HEK293 (cell line): Measurements from ENCODE around the gene NFIB.
A peak's percentile ranks its signal among the peaks of the same experiment; 100 is the strongest.

ENCODE experiments used
- BCL11A ChIP-seq: fragments of 450-650 bp; formaldehyde crosslinking; IDR thresholded peaks from 2 replicates; pipeline ENCODE4 v1.5.1; 2016; ENCODE audit warnings: low read depth, missing biosample characterization, missing genetic modification characterization
- FEZF1 ChIP-seq: fragments of 450-650 bp; formaldehyde crosslinking; IDR thresholded peaks from 2 replicates; pipeline ENCODE4 v1.5.1; 2016; ENCODE audit warnings: missing biosample characterization, missing genetic modification characterization
- GLI2 ChIP-seq: fragments of 450-650 bp; formaldehyde crosslinking; IDR thresholded peaks from 2 replicates; pipeline ENCODE4; 2017; ENCODE audit warnings: missing biosample characterization, missing genetic modification characterization, low read depth, borderline replicate concordance
- KLF1 ChIP-seq: fragments of 450-650 bp; formaldehyde crosslinking; IDR thresholded peaks from 2 replicates; pipeline ENCODE4 v1.5.1; 2016; ENCODE audit warnings: missing biosample characterization, missing genetic modification characterization
- KLF16 ChIP-seq: fragments of 450-650 bp; formaldehyde crosslinking; IDR thresholded peaks from 2 replicates; pipeline ENCODE4 v1.5.1; 2017; ENCODE audit warnings: missing biosample characterization, missing genetic modification characterization
- KLF9 ChIP-seq: fragments of 450-650 bp; formaldehyde crosslinking; IDR thresholded peaks from 2 replicates; pipeline ENCODE4 v1.5.1; 2016; ENCODE audit warnings: missing biosample characterization, missing genetic modification characterization, low read depth
- MEIS1 ChIP-seq: sonication (generic); formaldehyde crosslinking; IDR thresholded peaks from 2 replicates; pipeline ENCODE4 v1.8.1; 2022; ENCODE audit warnings: missing genetic modification reagents, mild to moderate bottlenecking, borderline replicate concordance
- PATZ1 ChIP-seq: fragments of 450-650 bp; formaldehyde crosslinking; IDR thresholded peaks from 2 replicates; pipeline ENCODE4 v1.5.1; 2016; ENCODE audit warnings: missing biosample characterization, missing genetic modification characterization
- PBX3 ChIP-seq: sonication (generic); formaldehyde crosslinking; IDR thresholded peaks from 2 replicates; pipeline ENCODE4 v1.8.1; 2022; ENCODE audit warnings: mild to moderate bottlenecking, moderate library complexity, missing genetic modification reagents
- PRDM6 ChIP-seq: fragments of 450-650 bp; formaldehyde crosslinking; IDR thresholded peaks from 2 replicates; pipeline ENCODE4 v1.5.1; 2017; ENCODE audit warnings: missing biosample characterization, missing genetic modification characterization
- TSHZ1 ChIP-seq: fragments of 450-650 bp; formaldehyde crosslinking; IDR thresholded peaks from 2 replicates; pipeline ENCODE4 v1.5.1; 2016; ENCODE audit warnings: missing biosample characterization, missing genetic modification characterization, borderline replicate concordance
- WT1 ChIP-seq: fragments of 450-650 bp; formaldehyde crosslinking; IDR thresholded peaks from 2 replicates; pipeline ENCODE4 v1.5.1; 2016; ENCODE audit warnings: missing biosample characterization, missing genetic modification characterization
- ZBTB20 ChIP-seq: fragments of 450-650 bp; formaldehyde crosslinking; IDR thresholded peaks from 2 replicates; pipeline ENCODE4 v1.5.1; 2016; ENCODE audit warnings: missing biosample characterization, missing genetic modification characterization
- ZFHX2 ChIP-seq: fragments of 450-650 bp; formaldehyde crosslinking; conservative IDR thresholded peaks from 2 replicates; pipeline ENCODE4 v1.5.1; 2016; ENCODE audit warnings: missing biosample characterization, missing genetic modification characterization
- ZNF148 ChIP-seq: fragments of 450-650 bp; formaldehyde crosslinking; IDR thresholded peaks from 2 replicates; pipeline ENCODE4 v1.5.0; 2017; ENCODE audit warnings: missing biosample characterization, missing genetic modification characterization, borderline replicate concordance
- ZNF169 ChIP-seq: fragments of 450-650 bp; formaldehyde crosslinking; IDR thresholded peaks from 2 replicates; pipeline ENCODE4 v1.5.1; 2016; ENCODE audit warnings: missing biosample characterization, missing genetic modification characterization
- ZNF175 ChIP-seq: fragments of 450-650 bp; formaldehyde crosslinking; IDR thresholded peaks from 2 replicates; pipeline ENCODE4 v1.5.1; 2016; ENCODE audit warnings: missing biosample characterization, missing genetic modification characterization
- ZNF221 ChIP-seq: fragments of 450-650 bp; formaldehyde crosslinking; IDR thresholded peaks from 2 replicates; pipeline ENCODE4 v1.5.1; 2017; ENCODE audit warnings: missing biosample characterization, missing genetic modification characterization, borderline replicate concordance
- ZNF23 ChIP-seq: fragments of 450-650 bp; formaldehyde crosslinking; IDR thresholded peaks from 2 replicates; pipeline ENCODE4 v1.5.1; 2016; ENCODE audit warnings: missing biosample characterization, missing genetic modification characterization, borderline replicate concordance
- ZNF239 ChIP-seq: fragments of 450-650 bp; formaldehyde crosslinking; IDR thresholded peaks from 2 replicates; pipeline ENCODE4 v1.5.1; 2016; ENCODE audit warnings: missing biosample characterization, missing genetic modification characterization
- ZNF24 ChIP-seq: fragments of 450-650 bp; formaldehyde crosslinking; IDR thresholded peaks from 2 replicates; pipeline ENCODE4 v1.5.1; 2016; ENCODE audit warnings: missing biosample characterization, missing genetic modification characterization
- ZNF501 ChIP-seq: fragments of 450-650 bp; formaldehyde crosslinking; IDR thresholded peaks from 2 replicates; pipeline ENCODE4 v1.5.1; 2016; ENCODE audit warnings: missing biosample characterization, missing genetic modification characterization
- ZNF596 ChIP-seq: fragments of 450-650 bp; IDR thresholded peaks from 2 replicates; pipeline ENCODE4 v1.5.0; 2018; ENCODE audit warnings: missing biosample characterization, mild to moderate bottlenecking, missing genetic modification characterization, moderate library complexity
- ZSCAN16 ChIP-seq: fragments of 450-650 bp; formaldehyde crosslinking; IDR thresholded peaks from 2 replicates; pipeline ENCODE4 v1.5.1; 2016; ENCODE audit warnings: missing biosample characterization, missing genetic modification characterization
- ZSCAN23 ChIP-seq: fragments of 450-650 bp; formaldehyde crosslinking; IDR thresholded peaks from 2 replicates; pipeline ENCODE4 v1.5.1; 2016; ENCODE audit warnings: missing biosample characterization, missing genetic modification characterization
- ZSCAN4 ChIP-seq: fragments of 450-650 bp; formaldehyde crosslinking; IDR thresholded peaks from 2 replicates; pipeline ENCODE4 v1.5.1; 2017; ENCODE audit warnings: missing biosample characterization, missing genetic modification characterization
- TF ChIP-seq, protein P1 (sequence below): fragments of 450-650 bp; IDR thresholded peaks from 2 replicates; pipeline ENCODE4 v1.5.1; 2018; ENCODE audit warnings: missing biosample characterization, missing genetic modification characterization

NFIB gene

DNA sequence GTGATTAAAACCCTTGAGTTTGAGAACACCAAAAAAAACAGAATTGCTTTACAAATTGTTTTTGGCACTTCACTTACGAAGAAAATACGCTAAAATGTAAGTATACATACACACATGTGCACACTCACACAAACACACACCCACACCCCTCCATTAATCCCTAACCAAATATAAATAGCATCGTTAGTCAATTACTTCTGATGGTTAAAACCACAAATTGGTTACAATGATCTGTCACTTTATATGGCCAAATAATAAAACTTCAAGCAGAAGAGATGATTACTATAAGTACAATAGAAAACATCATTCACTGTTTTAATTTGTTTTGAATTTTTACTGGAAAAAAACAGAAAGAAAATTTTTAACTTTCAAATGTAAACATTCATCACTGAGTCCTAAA, 103.5 kb downstream of the NFIB start (continued):
- TF ChIP-seq KLF16 (tag by site-specific recombination), result no peak
- no peak for TF ChIP-seq BCL11A (tag by site-specific recombination)
- peak; percentile 57 for TF ChIP-seq KLF1 (tag by site-specific recombination)
- no peak for TF ChIP-seq ZNF148 (tag by site-specific recombination)
- TF ChIP-seq ZNF221 (tag by site-specific recombination), result no peak
- 0 out of 2 replicates have a peak, but pooled peaks have one; percentile 25 for TF ChIP-seq ZSCAN23
- TF ChIP-seq ZNF169, result no peak
- TF ChIP-seq ZFHX2, result peak; percentile 61
- 0 out of 2 replicates have a peak, but pooled peaks have one; percentile 24 for TF ChIP-seq KLF9
- no peak for TF ChIP-seq ZNF23
- no peak for TF ChIP-seq ZBTB20 (tag by site-specific recombination)
- TF ChIP-seq ZSCAN16 (tag by site-specific recombination), result no peak
- TF ChIP-seq ZNF24 (tag by site-specific recombination), result 0 out of 2 replicates have a peak, but pooled peaks have one; percentile 33
- peak; percentile 53; the same call in 1 of the 2 replicates for TF ChIP-seq ZSCAN4
- TF ChIP-seq PBX3, result no peak
- TF ChIP-seq, protein P1, sequence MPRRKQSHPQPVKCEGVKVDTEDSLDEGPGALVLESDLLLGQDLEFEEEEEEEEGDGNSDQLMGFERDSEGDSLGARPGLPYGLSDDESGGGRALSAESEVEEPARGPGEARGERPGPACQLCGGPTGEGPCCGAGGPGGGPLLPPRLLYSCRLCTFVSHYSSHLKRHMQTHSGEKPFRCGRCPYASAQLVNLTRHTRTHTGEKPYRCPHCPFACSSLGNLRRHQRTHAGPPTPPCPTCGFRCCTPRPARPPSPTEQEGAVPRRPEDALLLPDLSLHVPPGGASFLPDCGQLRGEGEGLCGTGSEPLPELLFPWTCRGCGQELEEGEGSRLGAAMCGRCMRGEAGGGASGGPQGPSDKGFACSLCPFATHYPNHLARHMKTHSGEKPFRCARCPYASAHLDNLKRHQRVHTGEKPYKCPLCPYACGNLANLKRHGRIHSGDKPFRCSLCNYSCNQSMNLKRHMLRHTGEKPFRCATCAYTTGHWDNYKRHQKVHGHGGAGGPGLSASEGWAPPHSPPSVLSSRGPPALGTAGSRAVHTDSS, result no peak
- peak; percentile 84 for TF ChIP-seq FEZF1
- TF ChIP-seq ZNF596 (tag by site-specific recombination), result no peak
- no peak for TF ChIP-seq MEIS1 (CRISPR knock-in tag)
- TF ChIP-seq ZNF501 (tag by site-specific recombination), result no peak
- TF ChIP-seq TSHZ1 (tag by site-specific recombination), result no peak; the same call in 1 of the 2 replicates
- no peak for TF ChIP-seq ZNF175 (tag by site-specific recombination)
- peak; percentile 80 for TF ChIP-seq WT1 (tag by site-specific recombination)
- 0 out of 2 replicates have a peak, but pooled peaks have one; percentile 26 for TF ChIP-seq PATZ1 (tag by site-specific recombination)
- TF ChIP-seq ZNF239 (tag by site-specific recombination), result no peak
- TF ChIP-seq PRDM6 (tag by site-specific recombination), result peak; percentile 56
- TF ChIP-seq GLI2 (tag by site-specific recombination), result peak; percentile 33; the same call in 1 of the 2 replicates
